K562 (cell line): Measurements from ENCODE around the gene SP2.
A peak's percentile ranks its signal among the peaks of the same experiment; 100 is the strongest.

ENCODE experiments used
- CREB1 ChIP-seq, 2 experiments: sonication (generic) in 1 of 2; formaldehyde crosslinking in 1 of 2; IDR thresholded peaks; 2 replicates each; pipeline versions ENCODE4 v1.6.1 to v1.8.0; 2012 to 2022; ENCODE audit warnings: inconsistent platforms in 1 of 2, mild to moderate bottlenecking in 1 of 2, missing genetic modification reagents in 1 of 2, moderate library complexity in 1 of 2
- E2F3 ChIP-seq: fragments of 250-450 bp; sonication (Bioruptor Pico); IDR thresholded peaks from 2 replicates; pipeline ENCODE4 v1.4.0; 2020; ENCODE audit warnings: mild to moderate bottlenecking
- FIP1L1 ChIP-seq: fragments of 200-400 bp; formaldehyde crosslinking; IDR thresholded peaks from 2 replicates; pipeline ENCODE4 v1.6.1; 2018; ENCODE audit warnings: mild to moderate bottlenecking, low read depth, low read length; ENCODE audit not compliant: poor library complexity, severe bottlenecking
- GATA2 ChIP-seq: sonication (generic); formaldehyde crosslinking; IDR thresholded peaks from 2 replicates; pipeline ENCODE4 v1.4.0; 2020; ENCODE audit warnings: mild to moderate bottlenecking, missing genetic modification reagents
- JUNB ChIP-seq: fragments of 450-650 bp; formaldehyde crosslinking; conservative IDR thresholded peaks from 2 replicates; pipeline ENCODE4 v1.4.0; 2020; ENCODE audit warnings: mild to moderate bottlenecking
- JUND ChIP-seq, 2 experiments: IDR thresholded peaks; 2 replicates in 1 of 2; 3 replicates in 1 of 2; pipeline ENCODE4 v1.6.1; 2011; ENCODE audit warnings: borderline replicate concordance in 2 of 2, low read depth in 2 of 2, low read length in 2 of 2, improper control_type of control experiment in 1 of 2, missing biosample characterization in 1 of 2, missing genetic modification characterization in 1 of 2, missing genetic modification reagents in 1 of 2
- LARP7 ChIP-seq: fragments of 450-650 bp; IDR thresholded peaks from 2 replicates; pipeline ENCODE4 v1.6.1; 2016
- MAFK ChIP-seq: IDR thresholded peaks from 2 replicates; pipeline ENCODE4 v1.6.1; 2011; ENCODE audit warnings: low read length, improper control_type of control experiment
- MCM3 ChIP-seq: fragments of 450-650 bp; IDR thresholded peaks from 2 replicates; pipeline ENCODE4 v1.6.1; 2016
- MYC ChIP-seq, 2 experiments: fragments of 250-450 bp in 1 of 2; sonication (Bioruptor Pico) in 1 of 2; IDR thresholded peaks; 2 replicates each; pipeline versions ENCODE4 v1.5.1 to v1.6.1; 2012 to 2021; ENCODE audit warnings: low read depth in 2 of 2, borderline replicate concordance in 1 of 2, improper control_type of control experiment in 1 of 2, low read length in 1 of 2, mild to moderate bottlenecking in 1 of 2, moderate library complexity in 1 of 2
- POLR2H ChIP-seq: IDR thresholded peaks from 2 replicates; pipeline ENCODE4 v1.6.1; 2016; ENCODE audit warnings: missing genetic modification characterization, low read depth, mild to moderate bottlenecking, control low read depth, missing compliant biosample characterization, moderate library complexity
- SRF ChIP-seq, 2 experiments: fragments of 250-450, 450-650 bp in 1 of 2; sonication (Bioruptor Pico) in 1 of 2; sonication (generic) in 1 of 2; formaldehyde crosslinking; IDR thresholded peaks; 2 replicates each; pipeline versions ENCODE4 v1.5.0 to v1.5.1; 2020 to 2022; ENCODE audit warnings: mild to moderate bottlenecking in 1 of 2, missing genetic modification reagents in 1 of 2
- TF ChIP-seq, protein P1 (sequence below), 3 experiments: IDR thresholded peaks in 2 of 3; conservative IDR thresholded peaks in 1 of 3; 2 replicates each; pipeline ENCODE4 v1.5.1; 2011 to 2012; ENCODE audit warnings: low read length in 3 of 3, mild to moderate bottlenecking in 3 of 3, control low read depth in 2 of 3, improper control_type of control experiment in 1 of 3, inconsistent platforms in 1 of 3, low read depth in 1 of 3, mixed read lengths in 1 of 3, moderate library complexity in 1 of 3; ENCODE audit not compliant: insufficient read depth in 2 of 3
- TF ChIP-seq, protein P2 (sequence below): fragments of 450-650 bp; formaldehyde crosslinking; conservative IDR thresholded peaks from 2 replicates; pipeline ENCODE4 v1.4.0; 2022; ENCODE audit warnings: mild to moderate bottlenecking, missing genetic modification characterization

DNA sequence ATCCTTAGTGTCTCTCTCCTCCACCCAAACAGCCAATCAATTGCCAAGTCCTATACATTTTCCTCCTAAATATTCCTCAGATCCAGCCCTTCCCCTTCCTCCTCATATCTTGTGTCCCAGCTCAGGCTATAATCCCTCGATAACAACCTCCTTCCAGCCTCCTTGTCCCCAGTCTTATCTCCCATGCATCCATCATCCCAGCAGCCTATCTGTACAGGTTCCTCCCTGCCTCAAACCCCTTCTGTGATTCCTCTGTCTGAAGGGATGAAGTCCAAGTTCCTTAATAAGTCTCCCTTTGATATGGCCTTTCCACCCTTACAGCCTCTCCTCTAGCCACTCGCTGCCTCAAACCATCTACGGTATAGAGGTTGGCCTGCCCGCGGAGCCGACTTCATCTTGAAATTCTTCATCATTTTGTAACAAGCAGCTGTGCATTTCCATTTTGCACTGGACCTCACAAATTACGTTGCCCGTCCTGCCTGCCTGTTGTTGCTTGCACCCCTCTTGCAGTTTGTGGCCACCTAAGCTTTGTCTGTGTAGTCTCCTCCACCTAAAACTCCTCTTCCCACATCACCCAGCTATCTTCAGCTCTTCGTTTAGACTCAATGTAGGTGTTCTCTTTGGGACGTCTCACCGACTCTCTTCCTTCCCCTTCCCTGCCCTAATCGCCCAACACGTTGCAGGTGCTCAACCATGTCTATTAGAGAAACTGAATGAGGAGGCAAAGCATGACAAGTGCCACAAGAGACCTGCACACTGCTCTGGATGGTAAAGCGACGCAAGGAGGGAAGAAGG lies 74.1 kb downstream of the SP2 start:
- TF ChIP-seq MYC (IDR thresholded peaks at IDR 0.05; ENCODE audit: low read depth, low read length) (no peak), MYC (CRISPR knock-in tag; IDR thresholded peaks at IDR 0.05; ENCODE audit: borderline replicate concordance, low read depth) (no peak), MCM3 (no peak), FIP1L1 (no peak), SRF (CRISPR knock-in tag; IDR thresholded peaks at IDR 0.05) (no peak), MAFK (no peak), JUND (IDR thresholded peaks at IDR 0.05; ENCODE audit: borderline replicate concordance, low read depth, low read length) (no peak), JUND (tag; IDR thresholded peaks at IDR 0.05; ENCODE audit: borderline replicate concordance, low read depth, low read length) (no peak), E2F3 (CRISPR knock-in tag) (0 out of 2 replicates have a peak, but pooled peaks have one; percentile 31), LARP7 (no peak), GATA2 (no peak), JUNB (CRISPR knock-in tag) (no peak), POLR2H (tag) (no peak), CREB1 (IDR thresholded peaks at IDR 0.05) (no peak), CREB1 (CRISPR knock-in tag; IDR thresholded peaks at IDR 0.05) (no peak)
- TF ChIP-seq, protein P1, sequence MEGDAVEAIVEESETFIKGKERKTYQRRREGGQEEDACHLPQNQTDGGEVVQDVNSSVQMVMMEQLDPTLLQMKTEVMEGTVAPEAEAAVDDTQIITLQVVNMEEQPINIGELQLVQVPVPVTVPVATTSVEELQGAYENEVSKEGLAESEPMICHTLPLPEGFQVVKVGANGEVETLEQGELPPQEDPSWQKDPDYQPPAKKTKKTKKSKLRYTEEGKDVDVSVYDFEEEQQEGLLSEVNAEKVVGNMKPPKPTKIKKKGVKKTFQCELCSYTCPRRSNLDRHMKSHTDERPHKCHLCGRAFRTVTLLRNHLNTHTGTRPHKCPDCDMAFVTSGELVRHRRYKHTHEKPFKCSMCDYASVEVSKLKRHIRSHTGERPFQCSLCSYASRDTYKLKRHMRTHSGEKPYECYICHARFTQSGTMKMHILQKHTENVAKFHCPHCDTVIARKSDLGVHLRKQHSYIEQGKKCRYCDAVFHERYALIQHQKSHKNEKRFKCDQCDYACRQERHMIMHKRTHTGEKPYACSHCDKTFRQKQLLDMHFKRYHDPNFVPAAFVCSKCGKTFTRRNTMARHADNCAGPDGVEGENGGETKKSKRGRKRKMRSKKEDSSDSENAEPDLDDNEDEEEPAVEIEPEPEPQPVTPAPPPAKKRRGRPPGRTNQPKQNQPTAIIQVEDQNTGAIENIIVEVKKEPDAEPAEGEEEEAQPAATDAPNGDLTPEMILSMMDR (IDR thresholded peaks at IDR 0.05 in 2 of 3, conservative IDR thresholded peaks at IDR 0.05 in 1 of 3; ENCODE audit: insufficient read depth in 2 of 3, low read depth in 1 of 3, low read length in 3 of 3), result no peak
- TF ChIP-seq, protein P2, sequence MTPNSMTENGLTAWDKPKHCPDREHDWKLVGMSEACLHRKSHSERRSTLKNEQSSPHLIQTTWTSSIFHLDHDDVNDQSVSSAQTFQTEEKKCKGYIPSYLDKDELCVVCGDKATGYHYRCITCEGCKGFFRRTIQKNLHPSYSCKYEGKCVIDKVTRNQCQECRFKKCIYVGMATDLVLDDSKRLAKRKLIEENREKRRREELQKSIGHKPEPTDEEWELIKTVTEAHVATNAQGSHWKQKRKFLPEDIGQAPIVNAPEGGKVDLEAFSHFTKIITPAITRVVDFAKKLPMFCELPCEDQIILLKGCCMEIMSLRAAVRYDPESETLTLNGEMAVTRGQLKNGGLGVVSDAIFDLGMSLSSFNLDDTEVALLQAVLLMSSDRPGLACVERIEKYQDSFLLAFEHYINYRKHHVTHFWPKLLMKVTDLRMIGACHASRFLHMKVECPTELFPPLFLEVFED (CRISPR knock-in tag), result no peak
